HG02885 (cell line): ENCODE measurements around the gene ACTC1.

Experiments
- ATAC-seq: cut with Tn5 transposase; IDR thresholded peaks from one replicate; pipeline ENCODE4 v1.9.1; 2021; ENCODE audit warnings: mild to moderate bottlenecking; ENCODE audit not compliant: unreplicated experiment, poor library complexity

The ACTC1 gene

DNA sequence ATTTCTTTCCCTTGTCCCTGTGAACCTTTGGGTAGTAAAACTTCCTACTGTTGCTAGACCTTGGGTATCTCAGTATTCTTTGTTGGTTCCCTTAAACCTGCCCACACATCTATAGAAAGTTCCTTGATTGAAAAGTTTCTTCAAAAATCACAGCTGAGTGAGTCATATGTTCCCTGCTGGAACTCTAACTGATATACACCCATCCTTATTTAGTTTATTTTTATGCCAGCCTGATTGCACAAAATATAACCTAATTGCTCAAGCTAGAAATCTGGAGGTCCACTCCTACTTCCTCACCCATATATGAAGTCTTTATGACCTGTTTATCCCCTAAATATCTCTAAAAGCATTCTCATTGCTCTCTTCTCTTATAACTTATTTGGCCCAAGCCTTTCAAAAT, 26.8 kb downstream of the ACTC1 start:
- ATAC-seq: no peak

DNA sequence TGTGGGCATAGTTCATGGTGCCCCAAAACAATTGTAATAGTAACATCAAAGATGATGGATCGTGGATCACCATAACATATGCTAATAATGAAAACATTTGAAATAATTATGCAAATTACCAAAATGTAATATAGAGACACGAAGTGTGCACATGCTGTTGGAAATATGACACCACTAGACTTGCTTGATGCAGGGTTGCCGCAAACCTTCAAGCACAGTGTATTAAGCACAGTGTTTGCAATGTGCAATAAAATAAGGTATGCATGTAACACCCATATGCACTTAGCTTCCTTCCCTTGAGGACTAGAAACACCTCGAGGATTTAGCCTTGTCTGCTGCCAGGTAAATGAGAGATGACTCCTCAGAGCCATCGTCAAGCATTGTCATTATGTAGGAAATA, 29.6 kb downstream of the ACTC1 start:
- ATAC-seq: no peak

DNA sequence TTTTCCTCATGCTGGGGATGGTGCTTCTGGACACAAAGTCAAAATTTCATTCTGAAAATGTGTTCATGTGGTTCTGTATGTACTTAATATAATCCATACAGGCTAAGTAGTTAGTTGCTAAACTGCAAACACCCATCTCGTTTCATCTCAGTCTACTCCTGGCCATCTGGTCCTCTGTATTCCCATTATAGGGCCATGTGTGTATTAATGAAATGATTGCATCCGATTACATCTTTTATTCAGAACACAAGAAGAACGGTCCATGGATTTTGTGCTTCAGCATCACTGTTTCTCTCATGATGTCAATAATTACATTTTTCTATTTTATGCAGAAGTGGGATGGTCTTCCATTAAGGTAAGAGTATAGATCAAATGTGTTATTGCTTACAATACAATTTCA, 34.4 kb downstream of the ACTC1 start:
- no peak for ATAC-seq

DNA sequence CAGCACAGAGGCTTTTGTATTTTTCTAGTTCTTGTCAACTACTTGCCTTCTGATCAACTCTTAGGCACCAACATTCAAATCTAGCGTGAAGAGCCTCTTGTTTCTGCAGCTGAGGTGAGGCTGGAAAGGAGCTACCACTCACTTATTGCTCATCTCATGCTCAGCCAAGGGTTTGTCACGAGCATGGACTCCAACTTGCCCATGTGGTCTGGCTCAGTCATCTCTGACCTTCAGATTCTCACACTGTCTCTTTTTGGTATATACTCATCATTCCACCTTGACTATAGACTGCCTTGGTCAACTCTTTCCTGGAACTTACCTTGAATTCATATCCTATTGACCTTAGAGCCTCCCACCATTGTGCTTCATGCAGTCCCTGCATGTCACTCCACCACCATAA, 35.4 kb downstream of the ACTC1 start:
- ATAC-seq: no peak

DNA sequence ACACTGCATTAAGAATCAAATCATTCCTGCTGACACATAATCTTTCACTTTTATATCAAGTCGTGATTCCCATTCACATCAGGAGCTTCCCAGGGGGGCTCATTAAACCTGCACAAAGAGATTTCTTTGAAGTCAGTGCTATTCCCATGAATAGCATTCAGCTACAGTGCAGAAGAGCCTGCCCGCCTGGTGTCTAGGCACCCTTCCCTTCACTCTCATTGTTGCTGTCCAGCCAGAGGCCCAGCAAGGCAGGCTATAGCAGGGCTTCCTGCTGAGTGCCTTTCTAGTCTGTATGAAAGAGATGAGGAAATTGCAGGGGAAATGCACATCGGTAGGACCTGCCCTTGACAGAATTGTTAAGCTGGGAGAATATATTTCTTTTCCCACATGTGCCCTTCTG, 36.0 kb downstream of the ACTC1 start:
- no peak for ATAC-seq

DNA sequence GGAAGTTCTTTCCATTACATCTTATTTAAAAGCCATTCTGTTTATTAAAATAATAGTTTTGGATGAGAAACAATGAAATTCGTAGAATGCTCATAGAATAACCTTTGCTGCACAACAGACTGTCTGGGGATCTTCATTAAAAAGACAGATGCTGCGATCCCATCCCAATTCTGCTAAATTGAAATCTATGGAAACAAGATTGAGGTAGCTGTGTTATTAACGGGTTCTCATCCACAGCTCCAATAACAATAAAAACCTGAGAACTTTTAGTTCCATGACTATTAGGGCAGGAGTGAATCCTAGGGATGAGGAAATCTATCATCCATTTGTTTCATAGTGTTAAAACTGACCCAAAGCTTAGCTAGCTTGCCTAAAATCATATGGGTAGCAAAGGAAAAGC, 38.1 kb downstream of the ACTC1 start:
- ATAC-seq: no peak

DNA sequence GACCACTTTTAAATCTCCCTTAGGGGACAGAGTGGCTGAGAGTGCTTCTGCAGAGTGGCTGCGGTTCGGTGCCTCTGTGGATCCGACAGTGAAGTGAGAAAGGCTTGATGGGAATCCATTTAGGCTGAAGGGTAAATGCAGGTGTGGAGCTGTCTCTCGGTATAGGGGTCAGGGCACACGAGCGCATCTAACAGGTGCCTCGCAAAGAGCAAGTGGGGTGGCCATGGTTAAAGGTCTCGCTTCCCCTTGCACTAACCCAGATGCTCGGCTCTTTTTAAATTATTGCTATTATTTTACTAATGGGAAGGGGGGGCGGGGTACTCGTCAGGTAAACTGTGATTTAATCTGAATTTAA, 40.0 kb downstream of the ACTC1 start:
- ATAC-seq: no peak

DNA sequence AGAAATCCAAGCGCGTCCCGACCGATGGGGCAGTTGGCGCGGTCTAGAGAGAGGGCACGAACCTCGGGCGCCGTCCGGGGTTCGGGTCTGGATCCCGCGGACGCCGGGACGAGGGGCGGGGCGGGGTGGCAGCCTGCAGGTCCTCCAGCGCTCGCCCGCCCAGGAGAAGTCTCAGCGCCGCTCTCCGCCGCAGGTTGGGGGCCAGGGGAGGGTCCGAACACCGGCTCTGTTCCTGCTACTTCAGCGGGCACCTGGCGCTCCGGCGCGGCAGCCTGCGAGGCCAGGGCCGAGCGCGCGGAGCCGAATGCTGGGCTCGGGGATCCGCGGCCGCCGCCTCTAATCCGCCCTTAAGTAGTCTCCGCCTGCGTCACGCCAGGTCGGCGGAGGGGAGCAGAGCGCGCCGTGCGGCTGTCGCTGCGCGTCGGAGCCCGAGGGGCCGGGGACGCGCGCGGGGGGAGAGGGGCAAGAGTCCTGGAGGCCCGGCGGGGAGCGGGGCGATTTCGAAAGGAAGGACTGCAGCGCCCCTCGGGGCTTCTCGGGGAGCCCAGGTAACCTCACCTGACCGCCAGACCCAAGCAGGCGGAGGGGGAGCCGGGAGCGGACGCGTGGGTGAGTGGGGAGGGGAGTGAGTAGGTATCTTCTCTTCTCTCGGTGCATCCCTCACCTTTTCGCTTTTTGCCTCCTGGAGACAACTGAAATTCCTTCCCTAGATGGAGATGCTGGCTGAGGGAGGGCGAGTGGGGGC, 40.5 kb downstream of the ACTC1 start, which contains the start of gene GJD2:
TSS of gene GJD2 (minus strand) at position 325 of the 745 bp plus-strand sequence. CDS start 510 bp downstream, outside the sequence.
- no peak for ATAC-seq

DNA sequence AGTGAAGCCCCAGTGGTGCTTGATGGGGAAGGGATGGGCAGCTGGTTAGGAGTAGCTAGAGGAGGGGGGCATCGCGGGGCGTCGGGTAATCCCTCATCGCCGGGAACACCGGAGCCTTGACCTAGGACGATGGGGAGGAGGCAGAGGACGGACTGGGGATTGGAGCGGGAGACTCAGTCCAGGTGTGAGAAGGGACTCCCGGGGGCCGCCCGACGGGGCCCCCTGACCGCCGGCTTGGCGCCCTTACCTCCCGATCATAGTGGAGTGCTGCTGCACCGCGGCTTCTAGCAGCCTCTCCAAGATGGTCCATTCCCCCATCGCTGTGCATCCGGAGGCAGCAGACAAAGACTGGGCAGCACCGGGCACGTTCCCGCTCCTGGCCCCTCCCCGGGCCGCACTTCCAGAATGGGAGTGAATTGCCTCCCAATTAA, 41.2 kb downstream of the ACTC1 start:
- ATAC-seq: no peak

DNA sequence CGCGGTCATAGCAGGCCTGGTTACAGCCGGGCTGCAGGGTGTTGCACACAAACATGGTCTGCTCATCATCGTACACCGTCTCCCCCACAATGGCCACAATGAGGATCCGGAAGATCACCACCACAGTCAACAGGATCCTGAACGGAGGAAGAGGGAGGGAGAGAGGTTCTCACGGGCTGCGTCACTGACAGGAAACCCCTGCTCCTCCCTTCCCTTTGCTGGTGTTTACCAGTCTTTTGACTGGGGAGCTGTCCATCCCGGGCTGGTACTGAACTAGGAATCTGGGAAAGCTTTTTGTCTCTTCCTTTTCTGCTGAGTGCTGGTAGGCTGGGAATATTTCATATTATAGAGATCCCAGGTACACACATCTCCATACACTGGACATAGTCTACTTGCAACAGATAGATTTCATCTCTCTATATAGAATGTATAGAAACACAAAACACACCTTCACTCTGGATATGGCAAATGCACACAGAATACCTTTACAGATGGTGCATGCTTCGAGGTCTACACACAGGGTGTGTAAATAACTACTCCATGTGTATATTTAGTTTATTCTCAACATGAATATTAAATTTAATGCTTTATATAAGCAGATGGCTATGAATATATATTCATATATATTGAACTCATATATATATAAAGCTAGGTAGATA, 42.0 kb downstream of the ACTC1 start:
- no peak for ATAC-seq

DNA sequence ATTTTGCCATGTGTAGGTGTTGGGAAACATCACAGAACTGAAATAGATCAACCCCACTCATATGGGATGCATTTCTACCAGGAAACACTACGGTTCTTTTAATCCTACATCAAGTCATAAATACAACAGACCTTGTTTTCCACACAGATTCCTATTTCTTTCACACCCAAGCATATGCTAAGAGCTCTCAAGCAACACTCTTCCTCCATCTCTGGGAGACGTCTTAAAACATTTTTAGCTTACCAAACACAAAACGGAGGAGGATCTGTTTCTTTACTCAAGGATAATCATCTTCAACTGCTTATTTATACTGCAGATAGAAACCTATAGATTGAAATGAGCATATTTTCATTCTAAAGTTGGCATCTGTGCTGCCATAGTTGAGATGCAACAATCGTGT, 45.7 kb downstream of the ACTC1 start:
- ATAC-seq: no peak
